ENCODE data around the gene ATG13.

- TF ChIP-seq EZH2phosphoT487 (IDR thresholded peaks at IDR 0.05; ENCODE audit: borderline replicate concordance, low read depth, low read length) = no peak
- no peak for TF ChIP-seq CTCF (conservative IDR thresholded peaks at IDR 0.05; ENCODE audit: low read length)
Measured at GRCh38 chr11:46604796-46605195, 12.6 kb upstream of the ATG13 start.
